HG03342 (cell line): ENCODE data around the gene SLC37A3.
"Not testable (repeated sequence)": the region's sequence is repeated elsewhere in the genome, so short reads cannot be mapped to it uniquely, and the experiment has no call there.

Source experiments
- ATAC-seq: cut with Tn5 transposase; IDR thresholded peaks from one replicate; pipeline ENCODE4 v1.9.1; 2021; ENCODE audit warnings: mild to moderate bottlenecking, moderate library complexity; ENCODE audit not compliant: unreplicated experiment

Gene SLC37A3

DNA sequence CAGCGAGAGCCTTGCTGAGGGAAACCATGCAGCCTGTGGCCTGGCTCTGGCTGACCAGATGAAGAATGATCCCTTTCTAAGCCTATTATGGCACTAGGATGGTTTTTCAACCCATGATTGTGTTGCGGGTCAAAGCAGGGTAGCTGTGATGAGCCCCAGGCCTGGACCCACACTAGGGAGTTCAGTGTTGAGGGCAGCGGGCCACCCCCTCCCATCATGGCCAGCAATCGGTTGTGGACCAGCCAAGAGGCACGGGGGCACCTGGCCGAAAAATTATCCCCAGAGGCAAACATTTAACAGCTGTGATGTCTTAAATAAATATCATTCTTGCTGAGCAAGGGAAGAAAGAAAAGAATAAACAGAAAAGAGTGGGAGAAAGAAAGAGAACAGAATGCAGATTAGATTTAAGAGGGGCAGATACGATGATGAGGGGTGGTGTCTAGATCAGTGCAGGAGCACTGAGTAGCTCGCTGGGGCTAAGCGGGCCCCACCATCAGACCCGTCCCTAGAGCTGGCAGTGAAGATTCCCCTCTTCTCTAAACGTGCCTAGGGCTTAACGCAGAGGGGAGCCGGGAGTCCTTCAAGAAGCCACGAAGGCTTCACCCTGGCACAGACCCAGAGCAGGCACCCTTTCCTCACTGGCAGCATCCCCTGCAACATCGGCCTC lies 82.7 kb downstream of the SLC37A3 start:
- ATAC-seq = no peak

DNA sequence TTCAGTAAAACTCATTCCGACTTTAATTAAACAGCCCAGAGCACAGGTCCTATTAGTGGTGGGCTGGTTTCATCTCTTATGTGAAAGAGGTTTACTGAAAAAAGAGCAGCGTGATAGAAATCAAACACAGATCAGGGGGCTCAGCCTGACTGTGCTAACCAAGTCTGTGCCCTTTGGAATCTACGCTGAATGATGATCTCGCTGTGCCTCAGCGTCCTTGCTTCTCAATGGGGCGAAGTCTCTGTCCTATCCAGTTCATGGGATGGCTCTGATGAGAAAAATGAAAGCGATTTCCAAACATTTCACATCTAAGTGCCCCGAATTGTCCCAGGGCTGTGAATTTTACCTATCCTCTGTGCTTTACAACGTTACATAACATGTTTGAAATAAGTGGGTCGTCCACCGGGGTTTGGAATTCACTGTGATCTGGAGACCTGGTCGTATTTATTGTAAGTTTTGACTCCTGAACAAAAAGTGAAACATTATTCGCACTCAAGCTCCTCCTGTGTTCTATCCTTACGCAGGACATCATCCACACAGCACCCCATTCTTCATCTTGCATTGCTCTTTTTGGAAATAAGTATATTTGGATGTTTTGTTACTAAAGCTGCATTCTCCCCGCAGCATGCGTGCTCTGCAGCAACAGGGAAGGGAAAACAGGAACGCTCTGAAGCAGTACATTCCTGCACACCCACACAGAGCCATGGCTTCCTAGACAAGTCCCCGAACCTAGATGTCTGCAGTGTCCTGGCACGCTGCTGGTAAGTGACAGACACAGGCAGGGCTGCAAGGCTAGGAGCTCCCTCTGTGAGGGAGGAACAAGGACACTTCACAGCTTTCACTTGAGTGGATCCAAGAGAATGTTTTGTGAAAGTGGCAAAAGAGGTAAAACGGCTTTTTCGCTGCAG lies 83.5 kb downstream of the SLC37A3 start:
- ATAC-seq = no peak

DNA sequence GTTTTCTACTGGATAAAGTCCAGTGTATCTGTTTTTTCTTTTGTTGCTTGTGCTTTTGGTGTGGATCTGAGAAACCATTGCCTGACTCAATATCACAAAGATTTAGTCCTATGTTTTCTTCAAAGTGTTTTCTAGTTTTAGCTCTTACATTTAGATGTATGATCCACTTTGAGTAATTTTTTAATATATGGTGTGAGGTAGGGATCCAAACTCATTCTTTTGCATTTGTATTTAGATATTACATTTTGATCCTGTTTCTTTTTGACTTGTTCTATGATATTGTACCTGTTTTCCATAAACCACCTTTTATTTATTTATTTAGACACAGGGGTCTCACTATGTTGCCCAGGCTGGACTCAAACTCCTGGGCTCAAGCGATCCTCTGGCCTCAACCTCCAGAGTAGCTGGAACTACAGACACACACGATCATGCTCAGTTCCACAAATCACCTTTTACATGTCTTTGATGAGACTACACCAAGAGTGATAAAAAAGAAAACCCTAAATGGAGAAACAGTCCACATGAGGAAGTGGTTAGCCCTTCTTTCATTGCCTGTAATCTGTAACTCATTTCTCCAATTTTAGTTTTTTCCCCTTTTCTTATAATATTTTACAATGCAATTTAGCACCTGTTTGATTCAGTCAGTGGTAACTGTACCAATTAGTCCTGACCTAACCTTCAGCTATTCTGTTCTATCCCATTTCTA lies 86.0 kb downstream of the SLC37A3 start:
- ATAC-seq = no peak

DNA sequence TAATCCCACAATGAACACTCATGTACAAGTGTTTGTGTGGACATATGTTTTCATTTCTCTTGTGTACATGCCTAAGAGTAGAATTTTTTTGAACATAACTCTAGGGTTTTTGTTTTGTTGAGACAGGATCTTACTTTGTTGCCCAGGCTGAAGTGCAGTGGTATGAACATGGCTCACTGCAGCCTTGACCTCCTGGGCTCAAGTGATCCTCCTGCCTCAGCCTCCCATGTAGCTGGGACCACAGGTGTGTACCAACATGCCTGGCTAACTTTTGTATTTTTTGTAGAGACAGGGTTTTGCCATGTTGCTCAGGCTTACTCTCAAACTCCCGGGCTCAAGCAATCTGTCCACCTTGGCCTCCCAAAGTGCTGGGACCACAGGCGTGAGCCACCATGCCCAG lies 87.2 kb downstream of the SLC37A3 start:
- not testable (repeated sequence) for ATAC-seq

DNA sequence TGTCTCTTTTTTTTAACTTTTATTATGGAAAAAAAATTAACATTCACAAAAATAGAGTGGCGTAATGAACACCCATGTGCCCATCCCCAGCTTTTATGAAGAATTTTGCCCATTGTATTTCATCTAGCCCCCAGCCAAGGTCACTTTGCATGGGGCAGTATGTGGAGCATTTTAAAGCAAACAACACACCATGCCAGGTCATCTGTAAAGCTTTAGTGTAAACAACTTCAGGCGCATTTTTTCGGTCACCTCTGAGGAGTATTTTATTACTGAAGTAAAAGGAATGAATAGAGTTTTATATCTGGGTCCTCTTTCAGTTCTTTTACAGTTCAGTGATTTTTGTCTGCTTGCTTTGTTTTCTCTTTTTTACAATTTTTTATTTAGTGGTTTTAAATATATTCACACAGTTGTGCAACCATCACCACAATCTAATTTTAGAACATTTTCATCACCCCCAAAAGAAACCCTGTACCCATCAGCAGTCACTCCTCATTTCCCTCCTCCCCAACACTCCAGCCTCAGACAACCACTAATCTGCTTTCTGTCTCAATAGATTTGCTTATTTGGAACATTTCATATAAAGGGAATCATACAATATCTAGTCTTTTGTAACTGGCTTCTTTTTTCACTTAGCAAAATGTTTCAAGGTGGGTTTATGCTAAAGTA lies 87.9 kb downstream of the SLC37A3 start:
- no peak for ATAC-seq

DNA sequence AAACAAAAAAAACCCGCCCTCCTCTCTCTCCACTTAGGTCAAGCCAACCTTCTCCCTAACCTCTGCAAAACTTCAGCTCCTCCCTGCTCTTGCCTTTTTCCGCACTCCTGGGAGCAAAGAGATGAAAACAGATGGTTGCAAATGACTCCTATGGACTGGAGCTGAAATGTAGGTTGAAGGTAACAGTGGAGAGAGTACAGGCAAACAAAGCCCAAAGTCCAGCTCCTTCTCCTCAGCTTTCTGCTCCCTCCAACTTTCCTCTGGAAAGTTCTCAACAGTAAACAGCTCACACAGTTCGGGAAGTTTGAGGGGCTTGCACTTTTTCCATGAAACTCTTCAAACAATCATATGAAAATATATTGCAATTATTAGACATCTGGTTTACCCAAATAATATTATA lies 90.3 kb downstream of the SLC37A3 start:
- ATAC-seq = no peak

DNA sequence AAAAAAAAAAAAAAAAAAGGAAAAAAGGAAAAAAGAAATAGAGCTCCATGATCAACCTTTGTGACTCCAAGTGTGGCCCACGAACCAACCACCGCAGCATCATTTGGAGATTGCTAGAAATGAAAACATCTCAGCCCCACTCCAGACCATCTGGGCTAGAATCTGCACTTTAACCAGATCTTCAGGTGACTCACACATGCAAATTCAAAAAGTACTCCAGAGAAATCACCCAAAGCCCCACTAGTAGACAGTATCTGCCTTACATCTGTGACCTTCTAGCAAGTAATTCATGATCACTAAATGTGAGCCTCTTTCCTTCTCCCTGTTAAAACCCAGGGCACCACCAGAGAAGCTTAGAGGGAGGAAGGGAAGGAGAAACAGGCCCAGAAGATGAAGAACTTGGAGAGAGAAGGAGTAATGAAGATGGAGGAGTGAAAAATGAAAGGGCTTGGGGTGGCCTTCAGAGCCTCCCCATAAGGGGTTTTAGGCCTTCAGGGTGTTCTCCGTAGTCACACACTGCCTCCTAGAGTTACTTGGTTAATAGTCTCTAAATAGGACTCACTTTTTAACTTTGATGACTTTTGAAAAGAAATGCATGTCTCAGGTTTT lies 94.0 kb downstream of the SLC37A3 start:
- ATAC-seq = peak; percentile 65

DNA sequence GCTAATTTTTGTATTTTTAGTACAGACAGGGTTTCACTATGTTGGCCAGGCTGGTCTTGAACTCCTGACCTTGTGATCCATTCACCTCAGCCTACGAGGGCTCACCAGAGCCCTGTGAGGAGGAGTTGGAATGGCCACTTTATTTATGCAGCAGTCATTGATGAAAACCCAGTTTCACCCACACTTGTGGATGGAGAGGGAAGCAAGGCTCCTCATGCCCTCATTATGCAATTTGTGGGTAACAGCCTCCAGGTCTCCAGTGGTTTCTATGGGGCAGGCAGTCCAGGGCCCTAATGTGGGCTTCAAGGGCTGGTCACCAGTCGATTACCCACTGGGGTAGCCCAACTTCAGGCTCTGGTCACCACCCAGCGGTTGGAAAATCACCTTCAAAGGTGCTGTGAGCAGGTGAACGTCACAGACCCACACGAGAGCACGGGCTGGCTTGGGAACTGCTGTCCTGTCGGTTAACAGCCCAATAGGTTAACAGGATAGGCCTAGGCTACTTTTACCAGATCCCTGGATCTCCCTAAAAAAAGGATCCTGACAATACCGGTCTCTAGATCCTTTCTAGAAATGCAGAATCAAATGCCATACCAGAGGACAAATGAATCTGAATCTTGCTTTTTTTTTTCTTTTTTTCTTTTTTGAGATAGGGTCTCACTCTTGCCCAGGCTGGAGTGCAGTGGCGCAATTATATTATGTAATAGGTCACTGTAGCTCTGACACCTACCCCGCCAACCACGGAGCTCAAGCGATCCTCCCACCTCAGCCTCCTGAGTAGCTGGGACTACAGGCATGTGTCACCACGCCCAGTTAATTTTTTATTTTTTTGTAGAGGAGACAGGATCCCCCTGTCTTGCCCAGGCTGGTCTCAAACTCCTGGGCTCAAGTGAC lies 97.8 kb downstream of the SLC37A3 start:
- no peak for ATAC-seq

DNA sequence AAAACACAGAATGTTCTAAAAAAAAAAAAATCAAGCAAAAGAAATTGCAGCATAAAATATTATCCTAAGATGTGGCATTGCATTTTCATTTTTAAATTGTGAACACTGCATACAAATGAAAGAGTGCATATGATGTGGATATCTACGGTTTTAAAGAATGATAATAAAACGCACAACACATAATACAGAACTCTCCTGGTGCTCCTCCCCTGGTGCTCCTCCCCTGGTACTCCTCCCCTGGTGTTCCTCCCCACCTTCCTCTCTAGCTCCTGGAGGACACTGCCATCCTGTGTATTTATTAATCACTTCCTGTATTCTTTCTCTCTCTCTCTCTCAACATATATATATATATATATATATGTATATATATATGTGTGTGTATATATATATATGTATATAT lies 100.1 kb downstream of the SLC37A3 start:
- ATAC-seq = no peak

DNA sequence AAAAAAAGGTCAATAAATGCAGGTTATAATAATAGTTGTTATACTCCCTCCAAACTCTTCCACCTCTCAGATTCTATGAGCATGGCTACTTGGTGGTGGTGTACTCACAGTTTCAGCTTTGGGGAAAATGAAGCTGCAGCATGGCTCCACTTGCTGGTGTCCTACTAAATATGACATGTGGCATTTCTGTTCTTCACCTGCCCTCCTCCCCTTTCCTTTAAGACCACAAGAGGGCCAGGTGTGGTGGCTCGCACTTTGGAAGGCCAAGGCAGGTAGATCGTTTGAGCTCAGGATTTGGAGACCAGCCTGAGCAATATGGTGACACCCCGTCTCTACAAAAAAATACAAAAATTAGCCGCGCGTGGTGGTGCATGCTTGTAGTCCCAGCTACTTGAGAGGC lies 101.1 kb downstream of the SLC37A3 start:
- no peak for ATAC-seq

DNA sequence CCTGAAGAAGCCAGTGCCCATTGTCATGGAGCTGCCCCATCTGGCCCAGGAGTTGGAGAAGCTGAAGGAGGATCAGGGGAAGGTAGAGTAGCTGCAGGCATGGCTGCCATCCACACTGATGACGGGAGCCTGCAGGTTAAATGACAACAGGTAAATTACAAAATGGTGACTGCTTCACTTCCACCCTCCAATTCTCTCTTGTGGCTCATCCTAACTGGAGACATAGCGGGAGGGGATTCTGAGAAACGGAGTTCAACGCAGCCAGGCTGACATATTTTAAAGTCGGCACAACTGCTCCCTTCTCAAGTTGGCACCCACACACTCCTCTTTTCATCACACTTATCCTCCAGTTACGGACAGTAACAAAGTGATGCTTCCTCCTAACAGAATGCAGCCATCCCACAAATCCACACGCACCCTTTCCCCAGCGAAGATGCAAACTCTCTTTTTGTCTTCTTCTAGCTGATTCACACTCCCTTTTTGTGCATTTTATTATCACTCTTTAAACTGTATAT lies 103.0 kb downstream of the SLC37A3 start:
- ATAC-seq = no peak

DNA sequence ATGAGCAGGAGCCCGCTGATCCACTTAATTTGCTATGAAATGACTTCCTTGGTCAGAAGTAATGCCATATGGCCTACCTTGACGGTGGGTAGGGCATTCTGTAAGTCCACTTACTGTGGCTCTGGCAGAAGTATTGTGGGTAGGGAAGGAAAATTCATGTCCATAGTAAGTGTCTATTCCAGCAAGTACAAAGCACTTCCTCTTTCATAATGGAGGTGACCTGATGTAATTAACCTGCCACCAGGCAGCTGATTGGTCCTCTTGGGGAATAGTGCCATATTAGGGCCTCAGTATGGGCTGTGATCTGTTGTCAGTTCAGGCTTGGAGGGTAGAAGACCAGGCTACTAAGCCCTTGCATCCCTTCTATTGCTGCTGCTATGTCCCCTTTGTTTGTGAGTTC lies 103.9 kb downstream of the SLC37A3 start:
- no peak for ATAC-seq

DNA sequence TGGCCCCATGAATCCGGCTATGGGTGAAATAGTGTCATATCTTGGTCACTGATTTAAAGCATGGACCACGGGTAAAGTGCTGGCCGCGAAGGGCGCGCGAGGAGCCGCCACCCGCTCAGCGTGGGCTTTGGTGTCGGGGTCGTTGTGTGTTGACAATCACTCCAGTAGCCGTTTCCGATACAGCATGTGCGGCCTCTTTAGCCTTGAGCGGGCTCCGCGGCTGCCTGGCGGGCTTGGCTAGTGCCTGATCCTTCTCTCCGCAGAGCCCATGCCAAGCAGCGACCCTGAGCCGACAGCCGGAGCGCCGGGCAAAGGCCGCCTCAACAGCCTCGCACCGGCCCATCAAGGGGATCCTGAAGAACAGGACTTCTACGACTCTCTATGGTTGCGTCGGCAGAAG lies 105.9 kb downstream of the SLC37A3 start:
- ATAC-seq = no peak

DNA sequence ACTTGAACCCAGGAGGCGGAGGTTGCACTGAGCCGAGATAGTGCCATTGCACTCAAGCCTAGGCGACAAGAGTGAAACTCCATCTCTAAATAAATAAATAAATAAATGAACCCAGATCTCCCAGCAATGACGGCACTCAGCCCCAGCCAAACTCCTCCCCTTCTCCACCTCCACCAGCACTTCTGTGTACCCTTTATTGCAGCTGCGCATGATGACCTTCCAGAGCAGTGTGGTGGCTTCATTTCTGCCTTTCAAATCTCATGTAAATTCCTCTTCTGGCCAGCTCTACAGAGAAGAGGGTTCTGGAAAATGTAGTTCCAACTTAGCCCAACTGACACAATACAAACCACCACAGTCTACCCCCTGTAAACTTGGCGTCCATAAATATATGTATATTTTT lies 108.5 kb downstream of the SLC37A3 start:
- no peak for ATAC-seq

DNA sequence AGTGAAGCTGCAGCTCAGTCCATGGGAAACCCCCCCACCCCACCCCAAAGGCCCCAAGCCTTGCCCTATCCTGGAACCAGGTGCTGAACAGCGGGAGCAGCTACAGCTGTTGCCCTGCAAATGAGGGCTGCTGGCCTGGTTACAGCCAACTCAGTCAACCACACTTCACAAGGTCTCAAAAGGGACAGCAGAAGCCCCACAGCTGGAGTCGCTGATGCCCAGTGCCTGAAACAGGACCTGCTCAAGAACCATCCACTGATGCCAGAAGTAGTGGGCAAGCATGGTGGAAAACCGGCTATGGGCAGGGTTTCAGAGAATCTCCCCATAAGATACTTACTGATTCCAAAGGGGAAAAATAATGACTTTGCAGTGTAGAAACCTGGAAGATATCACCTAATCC lies 110.3 kb downstream of the SLC37A3 start:
- no peak for ATAC-seq

DNA sequence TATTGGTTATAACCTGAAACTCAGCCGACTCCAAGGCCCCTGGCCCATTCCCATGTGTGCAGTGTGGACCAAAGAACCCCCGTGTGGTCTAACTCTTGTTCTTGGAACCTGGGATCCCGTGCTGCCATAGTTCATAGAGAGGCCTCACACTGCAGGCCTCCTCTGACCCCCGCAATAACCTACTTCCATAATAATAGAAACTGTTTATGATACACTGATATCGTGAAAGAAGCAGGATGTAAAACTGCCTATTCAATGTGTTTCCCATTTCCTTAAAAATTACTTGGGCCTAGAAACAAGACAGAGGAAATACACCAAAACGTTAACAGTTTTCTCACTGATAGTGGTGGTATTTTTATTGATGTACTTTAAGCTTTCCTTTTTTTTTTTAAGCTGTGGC lies 112.4 kb downstream of the SLC37A3 start:
- ATAC-seq = no peak

DNA sequence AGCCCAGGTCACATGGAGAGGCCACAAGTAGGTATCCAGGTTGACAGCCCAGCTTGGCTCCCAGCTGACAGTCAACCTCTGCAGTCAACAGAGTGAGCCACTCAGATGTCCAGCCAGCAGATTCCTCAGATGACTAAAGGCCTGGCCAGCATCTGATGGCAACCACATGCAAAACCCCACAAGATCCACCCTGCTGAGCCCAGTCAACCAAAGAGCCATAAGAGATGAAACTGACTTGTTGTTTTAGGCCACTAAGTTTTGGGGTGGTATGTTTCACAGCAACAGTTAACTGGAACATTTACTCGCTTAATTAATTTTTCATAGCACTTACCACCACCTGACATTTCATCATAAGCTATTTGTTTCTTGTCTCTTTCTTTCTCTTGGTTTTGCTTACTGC lies 114.3 kb downstream of the SLC37A3 start:
- ATAC-seq = no peak
